Cardiac fibroblast (primary cell): ENCODE results near the gene MACROH2A2.

ENCODE experiments used
- DNase-seq, 2 donors: peaks; one replicate each; pipeline versions ENCODE4 v3.0.0 to v3.0.0-alpha.2; 2010; ENCODE audit warnings: low read depth in 2 of 2
- H3K4me3 ChIP-seq, 2 donors: replicated peaks in 1 of 2; 1 replicate in 1 of 2; 2 replicates in 1 of 2; pipeline ENCODE4 v1.5.1; 2011; ENCODE audit warnings: low read depth in 2 of 2, low read length in 2 of 2, mild to moderate bottlenecking in 2 of 2, moderate library complexity in 1 of 2
- TF ChIP-seq, protein P1 (sequence below): IDR thresholded peaks from one replicate; pipeline ENCODE4 v1.5.1; 2011; ENCODE audit warnings: low read depth, mild to moderate bottlenecking, low read length, inconsistent platforms

MACROH2A2 gene

GRCh38 chr10:70090951-70091350, 38.3 kb downstream of the MACROH2A2 start:
- TF ChIP-seq, protein P1, sequence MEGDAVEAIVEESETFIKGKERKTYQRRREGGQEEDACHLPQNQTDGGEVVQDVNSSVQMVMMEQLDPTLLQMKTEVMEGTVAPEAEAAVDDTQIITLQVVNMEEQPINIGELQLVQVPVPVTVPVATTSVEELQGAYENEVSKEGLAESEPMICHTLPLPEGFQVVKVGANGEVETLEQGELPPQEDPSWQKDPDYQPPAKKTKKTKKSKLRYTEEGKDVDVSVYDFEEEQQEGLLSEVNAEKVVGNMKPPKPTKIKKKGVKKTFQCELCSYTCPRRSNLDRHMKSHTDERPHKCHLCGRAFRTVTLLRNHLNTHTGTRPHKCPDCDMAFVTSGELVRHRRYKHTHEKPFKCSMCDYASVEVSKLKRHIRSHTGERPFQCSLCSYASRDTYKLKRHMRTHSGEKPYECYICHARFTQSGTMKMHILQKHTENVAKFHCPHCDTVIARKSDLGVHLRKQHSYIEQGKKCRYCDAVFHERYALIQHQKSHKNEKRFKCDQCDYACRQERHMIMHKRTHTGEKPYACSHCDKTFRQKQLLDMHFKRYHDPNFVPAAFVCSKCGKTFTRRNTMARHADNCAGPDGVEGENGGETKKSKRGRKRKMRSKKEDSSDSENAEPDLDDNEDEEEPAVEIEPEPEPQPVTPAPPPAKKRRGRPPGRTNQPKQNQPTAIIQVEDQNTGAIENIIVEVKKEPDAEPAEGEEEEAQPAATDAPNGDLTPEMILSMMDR = no peak
- H3K4me3 ChIP-seq = no peak overlapping the region

GRCh38 chr10:70092389-70092718, 39.7 kb downstream of the MACROH2A2 start:
- no peak for DNase-seq
- H3K4me3 ChIP-seq = no peak overlapping the region

More at GRCh38 chr10:70090951-70091350, 38.3 kb downstream of the MACROH2A2 start:
- no peak for DNase-seq

DNA sequence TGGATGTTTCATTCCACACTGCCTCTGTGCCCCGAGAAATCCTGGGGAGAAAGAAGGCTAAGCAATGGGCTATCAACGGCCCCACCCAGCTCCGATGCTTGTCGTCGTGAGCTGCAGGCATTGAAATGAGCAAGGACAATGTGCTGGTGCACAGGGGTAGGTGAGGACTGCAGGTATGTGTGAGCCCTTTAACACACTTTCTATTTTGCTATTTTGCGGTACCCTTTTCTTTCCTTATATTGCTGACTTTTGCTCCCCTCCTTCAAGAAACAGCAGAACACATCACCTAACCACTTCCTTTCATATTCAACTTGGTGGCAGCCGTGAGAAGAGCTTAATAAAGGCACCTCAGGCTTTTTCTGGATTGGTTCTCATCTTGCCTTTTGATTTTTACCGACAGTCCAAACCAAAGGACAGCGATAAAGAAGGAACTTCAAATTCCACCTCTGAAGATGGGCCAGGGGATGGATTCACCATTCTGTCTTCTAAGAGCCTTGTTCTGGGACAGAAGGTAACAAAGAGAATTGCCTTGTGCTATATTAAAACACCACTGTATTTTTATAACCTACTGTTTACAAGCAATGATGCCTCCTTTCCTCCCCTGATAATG, 40.8 kb downstream of the MACROH2A2 start:
- no peak for DNase-seq
- TF ChIP-seq, protein P1 = no peak
- H3K4me3 ChIP-seq = no peak overlapping the region

More at GRCh38 chr10:70092389-70092718, 39.7 kb downstream of the MACROH2A2 start:
- TF ChIP-seq, protein P1 = no peak

- TF ChIP-seq, protein P1 = no peak
- H3K4me3 ChIP-seq = no peak overlapping the region
- no peak for DNase-seq
These were observed 41.6 kb downstream of the MACROH2A2 start for GRCh38 chr10:70094250-70094649.

GRCh38 chr10:70096016-70096704, 43.5 kb downstream of the MACROH2A2 start:
- TF ChIP-seq, protein P1 = no peak
- H3K4me3 ChIP-seq = no peak overlapping the region
- no peak for DNase-seq

- no peak overlapping the region for H3K4me3 ChIP-seq
- TF ChIP-seq, protein P1 = no peak
These were observed 44.2 kb downstream of the MACROH2A2 start for GRCh38 chr10:70096705-70097420.

More at GRCh38 chr10:70096705-70097420, 44.2 kb downstream of the MACROH2A2 start:
- no peak for DNase-seq
